NCI-H82 treated with DMSO at 0.1 percent for 48 hours (cell line): ENCODE data around the gene EYA2.
"Not testable (repeated sequence)": the region's sequence is repeated elsewhere in the genome, so short reads cannot be mapped to it uniquely, and the experiment has no call there.

Source experiments
- DNase-seq: peaks from one replicate; lab custom pipeline; 2025; ENCODE audit not compliant: unreplicated experiment; lab: John Stamatoyannopoulos, UW

Gene EYA2

GRCh38 chr20:46895906-46896242 lies 1.2 kb downstream of the EYA2 start:
- DNase-seq: peak; percentile 78

GRCh38 chr20:46897328-46897880 lies 2.8 kb downstream of the EYA2 start:
- peak; percentile 46 for DNase-seq

- peak; percentile 34 for DNase-seq
These were observed 3.8 kb downstream of the EYA2 start for GRCh38 chr20:46898423-46898822.

- no peak for DNase-seq
These were observed 5.0 kb downstream of the EYA2 start for GRCh38 chr20:46899621-46900020.

- no peak for DNase-seq
These were observed 5.4 kb downstream of the EYA2 start for GRCh38 chr20:46900086-46900485.

- no peak for DNase-seq
These were observed 6.2 kb downstream of the EYA2 start for GRCh38 chr20:46900826-46901225.

GRCh38 chr20:46901638-46902037 lies 7.0 kb downstream of the EYA2 start:
- DNase-seq: no peak

- no peak for DNase-seq
These were observed 8.6 kb downstream of the EYA2 start for GRCh38 chr20:46903256-46903655.

- no peak for DNase-seq
These were observed 9.3 kb downstream of the EYA2 start for GRCh38 chr20:46903937-46904336.

- DNase-seq: no peak
These were observed 10.9 kb downstream of the EYA2 start for GRCh38 chr20:46905364-46906125.

- DNase-seq: no peak
These were observed 18.8 kb downstream of the EYA2 start for GRCh38 chr20:46913329-46914044.

- DNase-seq: no peak
These were observed 20.2 kb downstream of the EYA2 start for GRCh38 chr20:46914789-46915379.

- DNase-seq: no peak
These were observed 21.1 kb downstream of the EYA2 start for GRCh38 chr20:46915575-46916257.

- no peak for DNase-seq
These were observed 21.6 kb downstream of the EYA2 start for GRCh38 chr20:46916258-46916603.

GRCh38 chr20:46917155-46917554 lies 22.5 kb downstream of the EYA2 start:
- DNase-seq: no peak

GRCh38 chr20:46920114-46920513 lies 25.5 kb downstream of the EYA2 start:
- DNase-seq: no peak

- not testable (repeated sequence) for DNase-seq
These were observed 28.2 kb downstream of the EYA2 start for GRCh38 chr20:46922841-46923240.

GRCh38 chr20:46923550-46923949 lies 28.9 kb downstream of the EYA2 start:
- DNase-seq: no peak

GRCh38 chr20:46928580-46929132 lies 34.0 kb downstream of the EYA2 start:
- DNase-seq: no peak

- no peak for DNase-seq
These were observed 35.3 kb downstream of the EYA2 start for GRCh38 chr20:46929902-46930301.

GRCh38 chr20:46930640-46931339 lies 36.1 kb downstream of the EYA2 start:
- DNase-seq: no peak
